Osteoblast (primary cell): Measurements from ENCODE around the gene MFN2. TPM values are rescaled to one million over a fixed set of nuclear protein-coding genes. Genes with fewer than 3 reads are reported as not detected.

ENCODE experiments used
- DNase-seq: peaks from one replicate; pipeline ENCODE4 v3.0.0; 2011; ENCODE audit warnings: low spot score, mixed read lengths; ENCODE audit not compliant: insufficient read length; ENCODE audit errors: missing footprints
- H2AFZ ChIP-seq: 2 replicates; pipeline ENCODE4 v1.6.0; 2011; ENCODE audit warnings: mild to moderate bottlenecking, low read length
- H3K27ac ChIP-seq: 2 replicates; pipeline ENCODE4 v1.5.1; 2011; ENCODE audit warnings: mild to moderate bottlenecking, low read depth, low read length, moderate library complexity
- H3K27me3 ChIP-seq: 2 replicates; pipeline ENCODE4 v1.6.0; 2012; ENCODE audit warnings: mild to moderate bottlenecking, control low read depth, inconsistent platforms, low read length, moderate library complexity; ENCODE audit not compliant: insufficient read depth
- H3K36me3 ChIP-seq: 2 replicates; pipeline ENCODE4 v1.5.1; 2011; ENCODE audit warnings: mild to moderate bottlenecking, low read length, control low read depth, moderate library complexity; ENCODE audit not compliant: insufficient read depth
- H3K4me1 ChIP-seq: 2 replicates; pipeline ENCODE4 v1.5.1; 2011; ENCODE audit warnings: mild to moderate bottlenecking, low read length, control low read depth, moderate library complexity; ENCODE audit not compliant: insufficient read depth
- H3K4me2 ChIP-seq: 2 replicates; pipeline ENCODE4 v1.6.0; 2011; ENCODE audit warnings: mild to moderate bottlenecking, low read length; ENCODE audit not compliant: insufficient read depth
- H3K4me3 ChIP-seq: fragments of 200-600 bp; sonication (generic); 3 replicates; pipeline ENCODE4 v1.5.1; 2012; ENCODE audit warnings: mild to moderate bottlenecking, low read length, inconsistent platforms; ENCODE audit not compliant: insufficient read depth
- H3K79me2 ChIP-seq: 2 replicates; pipeline ENCODE4 v1.6.0; 2012; ENCODE audit warnings: mild to moderate bottlenecking, low read length, control low read depth, inconsistent platforms; ENCODE audit not compliant: insufficient read depth
- H3K9me3 ChIP-seq: 2 replicates; pipeline ENCODE4 v1.5.1; 2011; ENCODE audit warnings: low read depth, low read length, control low read depth
- H4K20me1 ChIP-seq: 2 replicates; pipeline ENCODE4 v1.6.0; 2012; ENCODE audit warnings: mild to moderate bottlenecking, low read length, control low read depth; ENCODE audit not compliant: insufficient read depth
- total RNA-seq: library from RNA; depleted of rRNA; stranded (reverse); fragments of >200 nt; gene quantifications from 2 replicates; pipeline ENCODE4 v1.2.3, GENCODE V29; 2012
- TF ChIP-seq, protein P1 (sequence below): IDR thresholded peaks from 2 replicates; pipeline ENCODE4 v1.5.1; 2011; ENCODE audit warnings: mild to moderate bottlenecking, low read depth, low read length, moderate library complexity; ENCODE audit errors: extremely low read depth

The MFN2 gene
- total RNA-seq, 1 donor = 51.0 TPM

DNA sequence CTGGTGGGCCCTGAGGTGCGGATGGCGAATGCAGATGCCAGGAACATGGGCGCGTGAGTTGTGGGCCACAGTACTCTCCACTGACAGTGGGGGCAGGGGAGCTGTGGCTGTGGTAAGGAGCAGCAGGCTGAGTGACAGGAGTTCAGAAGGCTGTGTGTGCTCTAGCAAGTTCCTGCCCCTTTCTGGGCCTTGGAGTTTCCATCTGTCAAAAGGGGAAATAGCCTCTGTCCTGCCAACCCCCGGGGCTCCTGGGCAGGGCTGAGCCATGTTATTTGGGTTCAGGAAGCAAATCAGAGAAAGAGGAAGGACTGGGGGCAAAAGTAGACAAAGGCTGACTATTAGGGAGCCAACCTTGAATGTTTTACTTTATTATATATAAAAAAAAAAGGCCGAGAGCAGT is 19.5 kb upstream of the MFN2 start:
- H3K27me3 ChIP-seq = no peaks in the 10 kb centered on the region
- no peak overlapping the region for H3K4me2 ChIP-seq
- H3K27ac ChIP-seq = no peak overlapping the region
- H4K20me1 ChIP-seq = peaks cover 6% of the 10 kb centered on the region
- H3K4me1 ChIP-seq = no peaks in the 10 kb centered on the region
- H2AFZ ChIP-seq = no peak overlapping the region
- DNase-seq = peak; percentile 50
- TF ChIP-seq, protein P1, sequence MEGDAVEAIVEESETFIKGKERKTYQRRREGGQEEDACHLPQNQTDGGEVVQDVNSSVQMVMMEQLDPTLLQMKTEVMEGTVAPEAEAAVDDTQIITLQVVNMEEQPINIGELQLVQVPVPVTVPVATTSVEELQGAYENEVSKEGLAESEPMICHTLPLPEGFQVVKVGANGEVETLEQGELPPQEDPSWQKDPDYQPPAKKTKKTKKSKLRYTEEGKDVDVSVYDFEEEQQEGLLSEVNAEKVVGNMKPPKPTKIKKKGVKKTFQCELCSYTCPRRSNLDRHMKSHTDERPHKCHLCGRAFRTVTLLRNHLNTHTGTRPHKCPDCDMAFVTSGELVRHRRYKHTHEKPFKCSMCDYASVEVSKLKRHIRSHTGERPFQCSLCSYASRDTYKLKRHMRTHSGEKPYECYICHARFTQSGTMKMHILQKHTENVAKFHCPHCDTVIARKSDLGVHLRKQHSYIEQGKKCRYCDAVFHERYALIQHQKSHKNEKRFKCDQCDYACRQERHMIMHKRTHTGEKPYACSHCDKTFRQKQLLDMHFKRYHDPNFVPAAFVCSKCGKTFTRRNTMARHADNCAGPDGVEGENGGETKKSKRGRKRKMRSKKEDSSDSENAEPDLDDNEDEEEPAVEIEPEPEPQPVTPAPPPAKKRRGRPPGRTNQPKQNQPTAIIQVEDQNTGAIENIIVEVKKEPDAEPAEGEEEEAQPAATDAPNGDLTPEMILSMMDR = no peak
- H3K4me3 ChIP-seq = no peak overlapping the region
- peaks cover 48% of the 10 kb centered on the region for H3K36me3 ChIP-seq
- no peaks in the 10 kb centered on the region for H3K79me2 ChIP-seq
- H3K9me3 ChIP-seq = no peaks in the 10 kb centered on the region

DNA sequence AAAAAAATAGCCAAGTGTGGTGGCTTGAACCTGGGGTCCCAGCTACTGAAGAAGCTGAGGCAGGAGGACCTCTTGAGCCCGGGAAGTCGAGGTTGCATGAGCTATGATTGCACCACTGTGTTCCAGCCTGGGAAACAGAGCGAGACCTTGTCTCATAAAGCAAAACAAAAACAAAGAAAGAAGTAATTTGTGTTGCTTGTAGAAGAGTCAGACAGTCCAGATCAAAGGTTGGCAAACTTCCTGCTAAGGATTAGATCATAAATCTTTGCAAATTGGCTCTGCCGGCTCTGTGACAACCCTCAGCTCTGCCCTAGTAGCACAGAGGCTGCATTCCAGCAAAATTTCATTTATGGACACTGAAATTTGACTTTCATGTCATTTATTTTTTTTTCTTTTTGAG is 19.0 kb upstream of the MFN2 start:
- peaks cover 6% of the 10 kb centered on the region for H4K20me1 ChIP-seq

DNA sequence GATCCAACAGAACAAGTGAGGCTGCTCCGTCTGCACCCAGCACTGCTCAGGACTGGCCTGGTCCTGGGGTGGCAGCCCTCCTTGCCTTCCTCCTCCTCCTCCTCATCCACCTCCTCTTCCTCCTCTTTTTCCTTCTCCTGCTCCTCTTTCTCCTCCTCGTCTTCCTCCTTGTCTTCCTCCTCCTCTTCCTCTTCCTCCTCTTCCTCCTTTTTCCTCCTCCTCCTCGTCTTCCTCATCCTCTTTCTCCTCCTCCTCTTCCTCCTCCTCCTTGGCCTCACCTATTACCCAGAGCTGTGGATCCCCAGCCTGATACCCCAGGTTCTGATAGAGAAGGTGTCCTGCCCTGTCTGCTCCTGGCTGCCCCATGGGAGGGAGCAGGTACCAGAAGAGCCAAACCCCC is 16.6 kb upstream of the MFN2 start:
- Histone ChIP-seq H3K79me2 (no peaks in the 10 kb centered on the region), H2AFZ (no peak overlapping the region), H3K4me2 (no peak overlapping the region), H3K27ac (no peak overlapping the region), H3K36me3 (peaks cover 41% of the 10 kb centered on the region), H3K4me1 (no peaks in the 10 kb centered on the region), H3K27me3 (no peaks in the 10 kb centered on the region), H3K9me3 (no peaks in the 10 kb centered on the region), H3K4me3 (no peak overlapping the region), H4K20me1 (no peaks in the 10 kb centered on the region)
- no peak for DNase-seq
- TF ChIP-seq, protein P1 = no peak

More for the DNA sequence above, 19.0 kb upstream of the MFN2 start:
- peaks cover 52% of the 10 kb centered on the region for H3K36me3 ChIP-seq
- H3K4me1 ChIP-seq = no peaks in the 10 kb centered on the region
- H3K27ac ChIP-seq = no peak overlapping the region
- TF ChIP-seq, protein P1 = no peak
- H3K4me3 ChIP-seq = no peak overlapping the region
- H3K27me3 ChIP-seq = no peaks in the 10 kb centered on the region
- no peak overlapping the region for H2AFZ ChIP-seq
- H3K9me3 ChIP-seq = no peaks in the 10 kb centered on the region
- H3K79me2 ChIP-seq = no peaks in the 10 kb centered on the region
- peak; percentile 30 for DNase-seq
- H3K4me2 ChIP-seq = no peak overlapping the region

DNA sequence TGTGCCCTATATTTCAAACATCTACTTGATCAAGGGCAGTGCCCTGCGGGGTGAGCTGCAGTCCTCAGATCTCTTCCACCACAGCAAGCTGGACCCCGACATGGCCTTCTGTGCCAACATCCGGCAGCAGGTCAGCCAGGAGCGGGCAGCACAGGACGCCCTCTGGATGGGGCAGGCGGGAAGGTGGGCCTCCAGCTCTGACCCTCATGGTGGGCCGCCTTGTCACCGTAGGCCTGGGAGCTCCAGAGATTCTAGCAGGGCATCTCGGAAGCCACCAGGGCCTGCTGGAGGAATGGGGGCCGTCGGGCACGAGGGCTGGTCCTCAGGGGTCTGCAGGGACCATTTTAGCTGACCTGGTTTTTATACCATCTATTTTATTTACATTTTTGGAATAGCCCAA is 15.6 kb upstream of the MFN2 start:
- H2AFZ ChIP-seq = no peak overlapping the region
- TF ChIP-seq, protein P1 = no peak
- no peaks in the 10 kb centered on the region for H3K27me3 ChIP-seq
- DNase-seq = peak; percentile 64
- no peaks in the 10 kb centered on the region for H3K9me3 ChIP-seq
- H3K4me1 ChIP-seq = no peaks in the 10 kb centered on the region
- peaks cover 43% of the 10 kb centered on the region for H3K36me3 ChIP-seq
- no peak overlapping the region for H3K27ac ChIP-seq
- H3K4me3 ChIP-seq = no peak overlapping the region
- H3K4me2 ChIP-seq = no peak overlapping the region
- no peaks in the 10 kb centered on the region for H3K79me2 ChIP-seq
- H4K20me1 ChIP-seq = no peaks in the 10 kb centered on the region
